Natural killer cell (primary cell): ENCODE results near the gene PSAP. TPM values are rescaled to one million over a fixed set of nuclear protein-coding genes. Genes with fewer than 3 reads are reported as not detected.

ENCODE experiments used
- ATAC-seq, 3 donors: fragments of 150-1000 bp in 2 of 3; fragments of 200-7000 bp in 1 of 3; cut with Tn5 transposase; 1 replicate in 1 of 3; 2 replicates in 2 of 3; pipeline ENCODE4 v1.10.0; 2021; ENCODE audit warnings: mild to moderate bottlenecking in 2 of 3, moderate library complexity in 2 of 3
- DNase-seq, 2 donors: peaks; one replicate each; pipeline versions ENCODE4 v3.0.0 to v3.0.0-alpha.2; 2013 to 2021; ENCODE audit warnings: mixed read lengths in 1 of 2
- H3K27ac ChIP-seq: one replicate; pipeline ENCODE4 v1.5.1; 2013; ENCODE audit warnings: mild to moderate bottlenecking, low read length
- H3K27me3 ChIP-seq: one replicate; pipeline ENCODE4 v1.6.1; 2013; ENCODE audit warnings: low read length; ENCODE audit not compliant: control insufficient read depth, insufficient read depth
- H3K36me3 ChIP-seq: one replicate; pipeline ENCODE4 v1.6.1; 2013; ENCODE audit warnings: low read length; ENCODE audit not compliant: control insufficient read depth, insufficient read depth
- H3K4me1 ChIP-seq: one replicate; pipeline ENCODE4 v1.6.1; 2013; ENCODE audit warnings: low read length; ENCODE audit not compliant: control insufficient read depth, insufficient read depth
- H3K4me3 ChIP-seq: one replicate; pipeline ENCODE4 v1.5.1; 2013; ENCODE audit warnings: low read length
- H3K9me3 ChIP-seq: one replicate; pipeline ENCODE4 v1.6.1; 2013; ENCODE audit warnings: low read length; ENCODE audit not compliant: control insufficient read depth, insufficient read depth
- H3K27ac Mint-ChIP-seq, 2 donors: one replicate each; pipeline ENCODE4 v1.8.0; 2022; ENCODE audit warnings: mild to moderate bottlenecking in 2 of 2, mixed read lengths in 2 of 2, moderate library complexity in 1 of 2
- H3K27me3 Mint-ChIP-seq, 2 donors: one replicate each; pipeline ENCODE4 v1.8.0; 2022; ENCODE audit warnings: low read depth in 2 of 2, mixed read lengths in 2 of 2
- H3K36me3 Mint-ChIP-seq: one replicate; pipeline ENCODE4 v1.8.0; 2022; ENCODE audit warnings: mixed read lengths
- H3K4me1 Mint-ChIP-seq, 2 donors: one replicate each; pipeline ENCODE4 v1.8.0; 2022; ENCODE audit warnings: mixed read lengths in 2 of 2
- H3K4me3 Mint-ChIP-seq: one replicate; pipeline ENCODE4 v1.8.0; 2022; ENCODE audit warnings: mild to moderate bottlenecking, moderate library complexity, mixed read lengths
- H3K9me3 Mint-ChIP-seq, 2 donors: one replicate each; pipeline ENCODE4 v1.8.0; 2022; ENCODE audit warnings: mixed read lengths in 2 of 2
- WGBS: methylation state at CpG from one replicate; pipeline ENCODE4 v1.1.7; 2013; ENCODE audit warnings: missing lambda C conversion rate; ENCODE audit not compliant: insufficient coverage; 5-methylcytosine and 5-hydroxymethylcytosine counted together
- intact Hi-C: fragments of 100-400 bp; cut with micrococcal nuclease; formaldehyde crosslinking; loops from one replicate; pipeline ENCODE4 v1.14.2; 2022
- total RNA-seq, 4 donors: library from RNA; stranded (reverse); fragments of 120-200 nt in 1 of 4; gene quantifications; one replicate each; pipeline versions ENCODE4 v1.2.3 to v1.2.4, GENCODE V29; 2013 to 2022
- TF ChIP-seq, protein P1 (sequence below): fragments of 200-600 bp; IDR thresholded peaks from one replicate; pipeline ENCODE4 v1.8.0; 2022; ENCODE audit warnings: antibody characterized with exemption

The PSAP gene
- total RNA-seq, 3 donors from 2014 or later (not counting 1 experiment from before 2014, with no cell fraction given): 324 to 488 (median 428) TPM

DNA sequence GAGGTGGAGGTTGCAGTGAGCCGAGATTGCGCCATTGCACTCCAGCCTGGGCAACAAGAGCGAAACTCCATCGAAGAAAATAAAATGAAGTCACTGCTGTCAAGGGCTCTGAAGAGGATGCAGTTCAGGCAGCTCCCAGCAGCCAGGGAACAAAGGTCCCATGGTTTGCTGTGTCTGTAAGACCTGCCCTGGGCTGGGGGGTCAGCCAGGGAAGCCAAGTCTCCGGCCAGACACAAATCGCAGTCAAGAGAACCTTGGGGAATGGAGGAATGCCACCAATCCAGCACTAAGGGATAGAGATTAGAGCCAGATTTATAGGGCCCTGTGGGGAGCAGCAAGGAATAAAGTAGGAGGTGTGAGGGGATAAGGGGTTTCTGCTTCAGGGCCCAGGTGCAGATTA lies 48.8 kb downstream of the PSAP start:
- no peaks in the 10 kb centered on the region for H3K36me3 ChIP-seq
- no peak overlapping the region for H3K27ac ChIP-seq
- Mint-ChIP-seq H3K27me3 (no peaks in the 10 kb centered on the region), H3K27ac (no peak overlapping the region), H3K9me3 (no peaks in the 10 kb centered on the region), H3K4me1 (peaks cover 5 to 6% of the 10 kb centered on the region in 2 donors), H3K4me3 (no peak overlapping the region), H3K36me3 (no peaks in the 10 kb centered on the region)
- TF ChIP-seq, protein P1, sequence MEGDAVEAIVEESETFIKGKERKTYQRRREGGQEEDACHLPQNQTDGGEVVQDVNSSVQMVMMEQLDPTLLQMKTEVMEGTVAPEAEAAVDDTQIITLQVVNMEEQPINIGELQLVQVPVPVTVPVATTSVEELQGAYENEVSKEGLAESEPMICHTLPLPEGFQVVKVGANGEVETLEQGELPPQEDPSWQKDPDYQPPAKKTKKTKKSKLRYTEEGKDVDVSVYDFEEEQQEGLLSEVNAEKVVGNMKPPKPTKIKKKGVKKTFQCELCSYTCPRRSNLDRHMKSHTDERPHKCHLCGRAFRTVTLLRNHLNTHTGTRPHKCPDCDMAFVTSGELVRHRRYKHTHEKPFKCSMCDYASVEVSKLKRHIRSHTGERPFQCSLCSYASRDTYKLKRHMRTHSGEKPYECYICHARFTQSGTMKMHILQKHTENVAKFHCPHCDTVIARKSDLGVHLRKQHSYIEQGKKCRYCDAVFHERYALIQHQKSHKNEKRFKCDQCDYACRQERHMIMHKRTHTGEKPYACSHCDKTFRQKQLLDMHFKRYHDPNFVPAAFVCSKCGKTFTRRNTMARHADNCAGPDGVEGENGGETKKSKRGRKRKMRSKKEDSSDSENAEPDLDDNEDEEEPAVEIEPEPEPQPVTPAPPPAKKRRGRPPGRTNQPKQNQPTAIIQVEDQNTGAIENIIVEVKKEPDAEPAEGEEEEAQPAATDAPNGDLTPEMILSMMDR: no peak
- intact Hi-C loops: no loop called here
- WGBS: 96% methylated on average over 6 of the region's 6 CpGs
- no peaks in the 10 kb centered on the region for H3K9me3 ChIP-seq
- no peaks in the 10 kb centered on the region for H3K27me3 ChIP-seq
- ATAC-seq: no peak
- no peak for DNase-seq
- H3K4me1 ChIP-seq: peaks cover 24% of the 10 kb centered on the region
- H3K4me3 ChIP-seq: no peak overlapping the region

DNA sequence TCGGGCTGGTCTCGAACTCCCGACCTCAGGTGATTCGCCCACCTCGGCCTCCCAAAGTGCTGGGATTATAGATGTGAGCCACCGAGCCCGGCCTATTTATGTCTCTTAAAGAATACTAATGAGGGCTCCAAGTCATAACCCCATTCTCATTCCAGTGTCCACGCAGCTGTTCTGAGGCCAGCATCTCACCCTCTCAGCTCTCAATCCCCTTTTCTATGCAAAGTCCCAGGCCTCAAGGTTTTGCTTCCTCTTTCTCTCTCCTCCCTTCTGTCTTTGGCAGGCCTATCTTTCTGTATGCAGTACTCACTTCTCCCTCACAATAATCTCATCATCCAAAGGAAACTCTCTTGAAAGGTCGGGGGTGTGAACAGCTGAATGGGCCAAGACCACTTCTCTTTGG lies 49.7 kb downstream of the PSAP start:
- TF ChIP-seq, protein P1: no peak
- H3K4me1 Mint-ChIP-seq: peaks cover 13 to 14% of the 10 kb centered on the region in 2 donors
- H3K9me3 Mint-ChIP-seq: no peaks in the 10 kb centered on the region
- H3K27me3 ChIP-seq: no peaks in the 10 kb centered on the region
- no peak overlapping the region for H3K27ac Mint-ChIP-seq
- H3K4me3 ChIP-seq: no peak overlapping the region
- no peaks in the 10 kb centered on the region for H3K36me3 ChIP-seq
- no peak for DNase-seq
- H3K27me3 Mint-ChIP-seq: no peaks in the 10 kb centered on the region
- 60% methylated on average over 9 of the region's 9 CpGs for WGBS
- no peak overlapping the region for H3K27ac ChIP-seq
- intact Hi-C loops: no loop called here
- no peak for ATAC-seq
- H3K9me3 ChIP-seq: no peaks in the 10 kb centered on the region
- H3K4me3 Mint-ChIP-seq: no peak overlapping the region
- peaks cover 30% of the 10 kb centered on the region for H3K4me1 ChIP-seq
- H3K36me3 Mint-ChIP-seq: no peaks in the 10 kb centered on the region

DNA sequence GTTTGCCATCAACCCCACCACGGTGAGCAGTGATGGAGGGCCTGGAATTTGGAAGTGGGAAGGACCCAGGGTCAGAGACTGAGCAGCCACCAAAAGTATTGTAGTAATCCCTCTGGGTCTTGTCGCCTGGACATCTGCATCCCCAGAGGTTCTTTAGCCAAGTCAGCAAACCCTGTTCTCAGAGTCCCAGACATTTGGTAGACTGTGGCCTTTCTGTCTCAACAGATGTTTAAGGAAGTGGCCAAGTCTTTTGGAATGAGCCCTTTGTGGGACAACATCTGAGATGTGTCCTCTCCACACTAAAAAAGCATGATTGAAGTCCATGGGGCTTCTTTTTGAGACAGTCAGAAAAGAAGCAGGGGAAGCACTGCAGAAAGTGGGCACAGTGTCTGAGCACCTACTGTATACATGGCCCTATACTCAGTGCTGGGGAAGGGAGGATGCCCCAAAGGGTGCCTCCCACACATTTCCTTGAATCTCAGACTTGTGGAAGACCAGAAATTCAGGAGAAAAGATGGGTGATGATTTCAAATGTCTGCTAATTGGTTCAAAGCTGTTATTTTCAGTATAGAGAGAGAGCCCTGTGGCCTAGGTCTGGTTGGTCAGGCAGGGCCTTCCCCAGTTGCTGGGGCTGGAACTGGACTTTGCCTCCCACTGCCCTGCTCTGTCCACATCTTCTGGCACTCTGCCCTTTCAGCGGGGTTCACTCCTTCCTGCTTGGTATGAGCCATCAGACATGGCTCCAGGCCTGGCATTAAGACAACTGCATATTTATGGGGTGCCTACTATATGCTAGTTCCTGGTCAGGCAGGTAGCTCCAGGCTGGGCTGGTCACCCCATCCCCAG lies 51.2 kb downstream of the PSAP start:
- Mint-ChIP-seq H3K9me3 (no peaks in the 10 kb centered on the region), H3K27ac (no peak overlapping the region), H3K36me3 (no peaks in the 10 kb centered on the region), H3K4me3 (no peak overlapping the region), H3K4me1 (peaks cover 13 to 14% of the 10 kb centered on the region in 2 donors), H3K27me3 (no peaks in the 10 kb centered on the region)
- no peaks in the 10 kb centered on the region for H3K36me3 ChIP-seq
- no peaks in the 10 kb centered on the region for H3K27me3 ChIP-seq
- intact Hi-C loops: no loop called here
- DNase-seq: no peak
- H3K9me3 ChIP-seq: no peaks in the 10 kb centered on the region
- TF ChIP-seq, protein P1: no peak
- 83% methylated on average over 3 of the region's 3 CpGs for WGBS
- peaks cover 26% of the 10 kb centered on the region for H3K4me1 ChIP-seq
- H3K4me3 ChIP-seq: no peak overlapping the region
- no peak overlapping the region for H3K27ac ChIP-seq
- ATAC-seq: no peak
